Cerebellar cortex (tissue), 1 donor: ENCODE measurements around the gene FRYL.
A peak's percentile ranks its signal among the peaks of the same experiment; 100 is the strongest.
"Not testable (repeated sequence)": the region's sequence is repeated elsewhere in the genome, so short reads cannot be mapped to it uniquely, and the experiment has no call there.

Experiments used
- DNase-seq: peaks from one replicate; pipeline ENCODE4 v3.0.0-alpha.2; 2015; ENCODE audit warnings: low spot score

Gene FRYL

DNA sequence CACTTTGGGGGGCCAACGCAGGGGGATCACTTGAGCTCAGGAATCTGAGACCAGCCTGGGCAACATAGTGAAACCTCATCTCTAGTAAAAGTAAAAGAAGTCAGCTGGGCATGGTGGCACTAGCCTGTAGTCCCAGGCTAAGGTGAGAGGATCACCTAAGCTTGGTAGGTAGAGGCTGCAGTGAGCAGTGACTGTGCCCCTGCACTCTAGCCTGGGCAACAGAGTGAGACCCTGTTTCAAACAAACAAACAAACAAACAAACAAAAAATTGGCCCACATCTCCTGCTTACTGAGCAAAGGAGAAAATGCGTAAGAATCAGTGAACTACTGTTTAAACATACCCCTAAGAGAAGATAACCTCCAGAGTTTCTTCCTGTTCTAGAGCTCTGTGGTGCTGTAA is 85.3 kb downstream of the FRYL start:
- DNase-seq = no peak

DNA sequence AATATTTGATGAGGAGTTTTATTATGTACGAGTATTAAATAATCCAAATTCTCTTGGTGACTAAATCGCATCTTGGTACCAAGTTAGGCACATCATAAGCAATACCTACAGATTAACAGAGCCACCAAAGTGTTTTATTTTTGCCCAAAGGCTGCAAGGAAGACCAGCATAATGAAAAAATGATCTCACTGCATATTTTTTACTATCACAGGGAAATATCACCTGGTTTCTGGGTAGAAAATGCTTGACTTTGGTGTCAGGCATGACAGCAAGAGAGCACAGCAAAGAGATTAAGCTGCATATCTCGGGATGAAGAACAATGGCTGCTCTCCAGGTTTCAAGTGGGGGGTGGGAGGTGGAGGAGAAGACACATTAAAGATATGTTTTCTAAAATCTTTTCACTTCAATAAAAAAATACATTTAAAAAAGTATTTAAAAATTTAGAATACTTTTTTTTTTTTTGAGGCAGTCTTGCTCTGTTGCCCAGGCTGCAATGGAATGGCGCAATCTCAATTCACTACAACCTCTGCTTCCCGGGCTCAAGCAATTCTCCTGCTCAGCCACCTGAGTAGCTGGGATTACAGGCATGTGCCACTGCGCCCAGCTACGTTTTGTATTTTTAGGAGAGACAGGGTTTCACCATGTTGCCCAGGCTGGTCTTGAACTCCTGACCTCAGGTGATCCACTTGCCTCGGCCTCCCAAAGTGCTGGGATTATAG is 86.1 kb downstream of the FRYL start:
- DNase-seq = no peak

GRCh38 chr4:48692897-48693296 is 87.2 kb downstream of the FRYL start:
- DNase-seq = no peak

DNA sequence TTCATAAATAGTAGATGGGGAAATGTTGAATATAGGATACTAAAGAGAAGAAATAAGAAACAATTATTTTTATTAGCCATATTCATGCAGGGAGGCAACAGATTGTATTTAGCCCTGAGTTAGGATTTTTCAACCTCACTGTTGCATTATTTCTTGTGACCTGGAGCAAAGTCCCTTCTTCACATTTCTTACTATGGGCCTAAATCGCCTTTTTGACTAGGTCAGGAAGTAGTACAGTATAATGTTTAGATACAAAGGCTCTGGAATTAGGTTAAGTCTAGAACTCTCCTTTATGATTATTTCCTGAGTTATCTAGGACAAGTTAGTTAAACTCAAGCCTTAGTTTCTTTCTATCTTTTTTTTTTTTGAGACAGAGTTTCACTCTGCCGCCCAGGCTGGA is 88.0 kb downstream of the FRYL start:
- no peak for DNase-seq

- DNase-seq = no peak
Observed at GRCh38 chr4:48688953-48689352, 91.1 kb downstream of the FRYL start.

- no peak for DNase-seq
Observed at GRCh38 chr4:48687313-48688051, 92.6 kb downstream of the FRYL start.

DNA sequence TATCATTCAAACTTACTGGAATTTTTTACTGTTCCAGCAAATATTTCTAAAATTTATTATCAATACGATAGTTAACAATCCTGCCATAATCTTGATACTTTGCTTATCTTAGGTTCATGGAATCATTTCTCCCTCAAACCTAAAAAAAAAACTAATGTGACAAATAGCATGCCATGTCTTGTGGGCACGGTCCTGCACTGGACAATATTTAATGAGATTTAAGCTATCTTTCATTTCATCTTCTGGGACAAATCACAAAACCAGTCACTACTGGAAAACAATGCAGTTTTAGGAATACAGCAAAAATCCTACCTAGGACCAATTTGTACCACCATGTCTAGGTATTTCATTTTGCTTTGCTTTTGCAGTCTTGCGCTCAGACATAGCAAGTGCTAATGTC is 93.7 kb downstream of the FRYL start:
- DNase-seq = no peak

- DNase-seq = no peak
Observed at GRCh38 chr4:48683784-48684666, 96.1 kb downstream of the FRYL start.

DNA sequence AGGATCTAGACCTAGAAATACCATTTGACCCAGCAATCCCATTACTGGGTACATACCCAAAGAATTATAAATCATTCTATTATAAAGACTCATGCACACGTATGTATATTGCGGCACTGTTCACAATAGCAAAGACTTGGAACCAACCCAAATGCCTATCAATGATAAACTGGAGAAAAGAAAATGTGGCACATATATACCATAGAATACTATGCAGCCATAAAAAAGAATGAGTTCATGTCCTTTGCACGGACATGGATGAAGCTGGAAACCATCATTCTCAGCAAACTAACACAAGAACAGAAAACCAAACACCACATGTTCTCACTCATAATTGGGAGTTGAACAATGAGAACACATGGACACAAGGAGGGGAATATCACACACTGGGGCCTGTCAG is 97.2 kb downstream of the FRYL start:
- DNase-seq = not testable (repeated sequence)

DNA sequence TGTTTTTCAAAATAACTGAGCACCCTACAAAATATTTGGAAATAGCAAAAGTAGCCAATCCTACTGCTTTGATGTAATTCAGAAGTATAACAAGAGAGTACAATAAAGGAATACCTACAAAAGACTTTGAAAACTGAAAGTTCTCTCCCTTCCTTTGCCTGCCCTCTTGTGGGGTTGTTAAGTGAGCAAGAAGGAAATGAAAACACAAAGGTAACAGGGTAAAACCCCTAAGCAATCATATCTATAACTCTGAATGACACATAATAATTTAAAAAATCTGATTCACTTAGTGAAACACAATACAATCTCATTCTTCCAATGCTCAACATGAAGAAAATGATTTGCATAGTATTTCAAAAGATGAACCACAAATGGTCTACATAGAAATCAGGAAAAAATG is 98.2 kb downstream of the FRYL start:
- peak; percentile 21 for DNase-seq

DNA sequence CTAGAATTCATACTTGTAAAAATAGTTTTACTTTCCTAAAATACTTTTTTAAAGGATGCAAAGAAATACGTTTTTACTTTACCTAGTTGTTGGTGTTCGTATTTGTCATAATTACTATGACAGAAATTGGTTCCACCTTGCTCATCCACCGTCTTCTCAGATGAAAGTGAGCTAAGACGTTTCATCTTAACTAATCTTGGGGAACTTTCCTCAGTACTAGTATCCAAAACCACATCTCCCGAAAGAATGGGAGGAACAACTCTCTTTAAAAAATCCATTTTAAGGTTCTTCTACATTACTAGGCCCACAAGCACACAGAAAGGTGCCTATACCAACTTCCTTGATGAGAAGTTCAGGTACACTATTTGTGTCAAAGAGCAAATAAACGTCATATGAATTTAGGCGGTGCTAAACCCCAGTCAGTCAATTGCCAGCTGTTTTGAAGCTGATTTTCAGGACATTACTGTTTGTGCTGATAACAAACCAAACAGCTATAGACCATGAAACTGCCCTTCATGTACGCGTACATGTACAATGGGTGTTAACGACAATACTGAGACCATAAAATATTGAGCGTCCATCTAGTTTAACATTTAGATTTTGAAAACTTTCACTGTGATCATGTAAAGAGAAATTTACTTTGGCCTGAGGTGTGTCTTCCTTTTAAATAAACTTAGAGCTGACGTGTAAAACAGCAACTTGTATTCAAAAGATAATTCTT is 99.1 kb downstream of the FRYL start:
- DNase-seq = no peak

DNA sequence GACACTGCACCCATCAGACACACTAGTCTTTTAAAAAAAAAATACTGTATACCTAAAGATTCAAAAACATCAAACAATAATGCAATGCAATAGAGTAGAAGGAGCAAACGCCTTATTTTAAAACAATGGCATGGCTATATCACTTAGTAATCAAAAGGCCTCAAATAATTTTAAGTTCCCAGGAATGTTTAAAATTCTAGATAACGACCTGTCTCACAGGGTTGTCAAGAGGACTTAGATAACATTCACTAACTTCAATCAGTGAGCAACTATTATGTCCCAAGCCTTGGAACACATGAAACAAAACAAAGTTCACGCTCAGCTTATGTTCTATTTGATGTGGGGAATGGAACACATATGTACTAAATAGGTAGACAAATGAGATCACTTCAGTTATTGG is 106.5 kb downstream of the FRYL start:
- no peak for DNase-seq

DNA sequence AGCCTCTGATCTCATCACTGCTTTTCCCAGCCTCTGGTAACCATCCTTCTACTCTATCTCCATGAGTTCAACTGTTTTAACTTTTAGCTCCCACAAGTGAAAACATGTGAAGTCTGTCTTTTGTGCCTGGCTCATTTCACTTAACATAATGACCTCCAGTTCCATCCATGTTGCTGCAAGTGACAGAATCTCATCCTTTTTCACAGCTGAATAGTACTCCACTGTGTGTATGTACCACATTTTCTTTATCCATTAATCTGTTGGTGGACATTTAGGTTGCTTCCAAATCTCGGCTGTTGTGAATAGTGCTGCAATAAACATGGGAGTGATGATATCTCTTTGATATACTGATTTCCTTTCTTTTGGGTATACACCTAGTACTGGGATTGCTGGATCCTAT is 109.5 kb downstream of the FRYL start:
- DNase-seq = no peak

DNA sequence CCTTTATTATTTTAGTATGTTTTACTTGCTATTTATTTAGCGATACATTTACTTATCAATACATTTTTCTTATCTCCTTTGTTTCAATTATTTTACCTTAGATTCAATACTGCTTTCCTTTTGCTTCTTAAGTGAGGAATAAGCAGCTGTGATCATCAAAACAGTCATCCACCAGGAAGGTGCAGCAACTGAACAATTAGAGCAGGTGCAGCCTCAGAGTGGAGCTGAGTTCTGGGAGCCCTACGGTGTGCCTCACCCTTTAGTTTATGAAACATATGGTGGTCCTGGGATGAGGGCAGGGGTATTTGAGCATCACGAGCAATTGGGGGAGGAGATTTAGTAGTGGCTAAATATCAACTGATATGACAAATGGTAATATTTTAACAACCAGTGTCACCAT is 111.0 kb downstream of the FRYL start:
- no peak for DNase-seq

- no peak for DNase-seq
Observed at GRCh38 chr4:48668254-48669017, 111.6 kb downstream of the FRYL start.

DNA sequence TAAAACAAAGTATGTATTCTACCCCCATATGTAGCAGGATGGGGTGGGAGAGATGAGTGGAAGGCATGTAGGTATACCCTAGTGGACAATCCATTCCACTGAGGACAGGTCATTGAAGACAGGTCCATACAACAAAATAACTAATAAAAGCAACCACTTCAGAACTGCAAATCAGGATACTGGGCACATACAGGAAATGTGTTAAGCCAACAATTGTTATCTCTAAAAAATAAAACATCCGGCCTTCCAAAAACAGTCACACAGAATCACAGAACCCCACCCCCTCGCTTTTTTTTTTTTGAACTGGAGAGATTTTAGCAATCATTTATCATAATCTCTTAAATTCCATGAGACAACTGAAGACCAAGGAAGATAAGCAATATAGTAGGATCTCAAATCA is 112.9 kb downstream of the FRYL start:
- no peak for DNase-seq

DNA sequence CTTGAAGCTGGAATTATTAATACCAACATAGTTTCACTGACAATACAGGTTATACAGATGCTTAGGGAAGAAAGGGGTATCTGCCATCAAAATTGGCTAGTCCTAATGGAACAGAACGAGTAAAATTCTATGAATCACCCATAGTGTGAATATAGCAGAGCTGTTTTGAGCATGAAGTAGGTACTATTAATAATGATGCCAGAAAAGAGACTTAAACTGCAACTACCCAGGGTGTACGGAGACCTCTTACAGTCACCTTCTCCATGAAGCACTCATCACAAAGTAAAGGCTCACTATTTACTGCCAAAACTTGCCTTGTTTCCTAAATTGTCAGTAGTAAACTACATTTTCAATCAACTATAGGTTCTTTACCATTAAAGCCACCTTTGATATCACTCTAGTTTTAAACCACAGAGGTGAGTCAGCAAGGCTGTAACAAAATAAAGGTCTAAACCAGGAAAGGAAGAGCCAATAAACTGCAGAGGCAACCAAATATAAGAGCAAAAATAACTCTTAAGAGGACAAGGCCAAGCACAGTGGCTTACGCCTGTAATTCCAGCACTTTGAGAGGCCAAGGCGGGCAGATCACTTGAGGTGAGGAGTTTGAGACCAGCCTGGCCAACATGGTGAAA is 114.4 kb downstream of the FRYL start:
- DNase-seq = no peak

DNA sequence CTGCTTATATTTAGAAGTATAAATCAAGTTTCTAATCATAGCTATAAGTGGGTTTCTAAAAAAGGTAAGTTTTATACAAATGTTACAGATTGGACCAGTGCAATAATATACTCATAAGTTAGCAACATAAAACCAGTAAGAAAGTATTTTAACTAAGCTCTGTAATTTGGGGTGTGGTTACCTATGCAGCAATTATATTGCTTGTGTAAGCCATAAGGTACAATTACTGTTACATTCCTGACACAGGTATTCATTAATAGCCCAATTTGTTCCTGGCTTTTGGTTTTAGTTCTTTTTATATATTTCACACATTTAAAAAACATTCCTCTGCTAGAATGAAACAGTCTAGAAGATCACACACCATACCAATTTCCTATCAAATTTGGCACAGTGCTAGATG is 115.1 kb downstream of the FRYL start:
- DNase-seq = no peak

DNA sequence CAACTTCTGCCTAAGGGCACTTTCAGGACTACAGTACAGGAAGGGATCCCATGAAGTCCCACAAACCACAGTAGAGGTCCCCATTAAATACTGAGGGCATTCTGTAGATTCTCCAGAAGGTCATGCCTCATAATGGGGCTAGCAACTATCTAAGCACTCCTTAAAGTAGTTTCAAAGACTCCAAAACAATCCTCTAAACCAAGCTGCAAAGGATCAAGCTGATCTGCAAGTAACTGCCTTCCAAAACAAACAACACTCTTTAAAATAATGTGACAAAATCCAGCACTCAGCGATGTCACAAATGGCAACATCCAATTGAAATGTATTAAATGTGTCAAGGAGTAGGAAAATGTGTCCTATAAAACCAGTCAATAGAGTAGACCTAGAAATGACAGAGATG is 118.7 kb downstream of the FRYL start:
- no peak for DNase-seq

- DNase-seq = no peak
Observed at GRCh38 chr4:48660347-48660746, 119.7 kb downstream of the FRYL start.
